Colonic mucosa (tissue), 4 donors: Measurements from ENCODE around the gene ANKRD53. TPM values are rescaled to one million over a fixed set of nuclear protein-coding genes. Genes with fewer than 3 reads are reported as not detected.

Source experiments
- DNase-seq: peaks from one replicate; pipeline ENCODE4 v3.0.0-alpha.2; 2020
- H3K27ac ChIP-seq: fragments of 200-600 bp; one replicate; pipeline ENCODE4 v1.8.0; 2021
- H3K27me3 ChIP-seq: fragments of 200-600 bp; one replicate; pipeline ENCODE4 v1.8.0; 2021
- H3K36me3 ChIP-seq: fragments of 200-600 bp; one replicate; pipeline ENCODE4 v1.8.0; 2021
- H3K4me1 ChIP-seq: fragments of 200-600 bp; one replicate; pipeline ENCODE4 v1.8.0; 2021; ENCODE audit warnings: mild to moderate bottlenecking
- H3K4me3 ChIP-seq: fragments of 200-600 bp; one replicate; pipeline ENCODE4 v1.8.0; 2021
- H3K9ac ChIP-seq, 2 donors: one replicate each; pipeline ENCODE4 v1.7.0; 2013; ENCODE audit warnings: control low read depth in 2 of 2, low read depth in 2 of 2, low read length in 2 of 2
- H3K9me3 ChIP-seq: fragments of 200-600 bp; one replicate; pipeline ENCODE4 v1.8.0; 2021
- intact Hi-C: fragments of 100-400 bp; cut with DNase I; formaldehyde crosslinking; loops from one replicate; pipeline ENCODE4 v1.14.1; 2022
- total RNA-seq, 2 donors: library from RNA; stranded (reverse); fragmentation: NEBNext Ultra II Directional in 1 of 2; extraction: Animal tissue kit (Norgen Biotek cat#: 25700) in 1 of 2; gene quantifications; one replicate each; pipeline ENCODE4 v1.2.1, GENCODE V29; 2021
- TF ChIP-seq, protein P1 (sequence below): fragments of 200-600 bp; IDR thresholded peaks from one replicate; pipeline ENCODE4 v1.8.0; 2022; ENCODE audit warnings: antibody characterized with exemption, mild to moderate bottlenecking
- donor health status: healthy.
- donor health status: DM: no; HTN: no; CAD: no.
- donor health status: DM: no; HTN: no; CAD: no.

Gene ANKRD53
- total RNA-seq, 2 donors from 2014 or later = 0.40 TPM; not detected in 1

DNA sequence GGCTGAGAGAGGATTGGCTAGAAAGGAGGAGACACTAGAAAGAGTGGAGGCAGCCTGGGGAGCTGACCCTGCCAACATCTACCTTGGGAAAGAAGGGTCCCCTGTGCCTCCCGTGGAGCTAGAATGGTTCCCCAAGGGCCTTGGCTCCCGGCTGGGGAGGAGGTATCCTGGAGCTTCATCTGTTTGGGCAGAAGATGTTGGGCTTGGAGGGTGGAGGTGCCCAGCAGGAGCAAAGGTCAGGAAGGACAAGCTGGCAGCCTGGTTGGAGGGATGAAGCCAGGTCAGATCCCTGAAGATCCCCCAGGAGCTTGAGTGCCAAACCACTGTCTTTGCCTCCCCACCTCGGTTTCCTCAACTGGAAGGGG lies 39.9 kb upstream of the ANKRD53 start:
- no peaks in the 10 kb centered on the region for H3K9me3 ChIP-seq
- H3K9ac ChIP-seq = no peak overlapping the region
- H3K36me3 ChIP-seq = no peaks in the 10 kb centered on the region
- intact Hi-C loops = no loop called here
- no peak for DNase-seq
- no peak overlapping the region for H3K27ac ChIP-seq
- H3K4me1 ChIP-seq = no peaks in the 10 kb centered on the region
- no peaks in the 10 kb centered on the region for H3K27me3 ChIP-seq
- no peak overlapping the region for H3K4me3 ChIP-seq
- TF ChIP-seq, protein P1, sequence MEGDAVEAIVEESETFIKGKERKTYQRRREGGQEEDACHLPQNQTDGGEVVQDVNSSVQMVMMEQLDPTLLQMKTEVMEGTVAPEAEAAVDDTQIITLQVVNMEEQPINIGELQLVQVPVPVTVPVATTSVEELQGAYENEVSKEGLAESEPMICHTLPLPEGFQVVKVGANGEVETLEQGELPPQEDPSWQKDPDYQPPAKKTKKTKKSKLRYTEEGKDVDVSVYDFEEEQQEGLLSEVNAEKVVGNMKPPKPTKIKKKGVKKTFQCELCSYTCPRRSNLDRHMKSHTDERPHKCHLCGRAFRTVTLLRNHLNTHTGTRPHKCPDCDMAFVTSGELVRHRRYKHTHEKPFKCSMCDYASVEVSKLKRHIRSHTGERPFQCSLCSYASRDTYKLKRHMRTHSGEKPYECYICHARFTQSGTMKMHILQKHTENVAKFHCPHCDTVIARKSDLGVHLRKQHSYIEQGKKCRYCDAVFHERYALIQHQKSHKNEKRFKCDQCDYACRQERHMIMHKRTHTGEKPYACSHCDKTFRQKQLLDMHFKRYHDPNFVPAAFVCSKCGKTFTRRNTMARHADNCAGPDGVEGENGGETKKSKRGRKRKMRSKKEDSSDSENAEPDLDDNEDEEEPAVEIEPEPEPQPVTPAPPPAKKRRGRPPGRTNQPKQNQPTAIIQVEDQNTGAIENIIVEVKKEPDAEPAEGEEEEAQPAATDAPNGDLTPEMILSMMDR = no peak

DNA sequence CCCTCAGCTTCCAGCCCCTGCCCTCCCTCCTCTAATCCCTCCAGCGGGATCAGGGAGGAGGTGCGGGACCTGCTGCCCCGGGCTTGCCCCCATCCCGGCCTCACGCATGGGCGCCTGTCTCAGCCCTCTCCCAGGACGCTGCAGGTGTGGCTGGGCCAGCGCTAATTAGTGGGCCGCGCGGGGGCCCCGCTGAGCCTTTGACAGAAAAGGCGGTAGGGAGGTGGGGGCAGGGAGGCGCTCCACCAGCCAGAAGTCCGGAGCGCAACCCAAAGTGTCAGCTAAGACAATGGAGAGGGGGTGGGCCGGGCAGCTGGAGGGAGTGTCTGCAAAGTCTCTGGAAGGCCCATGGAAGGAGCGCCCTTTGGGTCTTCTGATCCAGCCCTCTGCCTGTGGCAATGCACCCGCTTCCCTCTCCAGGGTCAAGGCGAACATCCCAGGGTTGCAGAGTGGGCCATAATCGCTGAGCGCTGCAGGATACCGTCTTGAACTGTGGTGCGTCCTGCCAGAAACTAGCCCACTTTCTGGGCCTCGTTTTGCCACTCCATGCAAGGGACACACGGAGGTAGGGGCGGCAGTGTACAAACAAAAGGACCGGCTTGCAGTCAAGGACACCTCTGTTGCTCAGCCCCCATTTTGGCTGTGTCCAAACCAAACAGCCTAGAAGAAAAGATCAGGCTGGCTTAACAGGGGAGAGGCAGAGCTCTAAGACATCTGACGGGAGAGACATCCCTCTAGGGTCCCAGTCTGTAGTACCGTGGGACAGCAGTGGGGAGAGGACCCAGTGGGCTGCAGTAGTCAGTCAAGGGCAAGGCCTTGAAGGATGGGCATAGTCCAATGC lies 39.2 kb upstream of the ANKRD53 start:
- no peaks in the 10 kb centered on the region for H3K9me3 ChIP-seq
- intact Hi-C loops = no loop called here
- H3K9ac ChIP-seq = no peak overlapping the region
- TF ChIP-seq, protein P1 = no peak
- H3K27me3 ChIP-seq = no peaks in the 10 kb centered on the region
- no peak overlapping the region for H3K27ac ChIP-seq
- no peak for DNase-seq
- H3K4me3 ChIP-seq = no peak overlapping the region
- H3K4me1 ChIP-seq = no peaks in the 10 kb centered on the region
- H3K36me3 ChIP-seq = no peaks in the 10 kb centered on the region

DNA sequence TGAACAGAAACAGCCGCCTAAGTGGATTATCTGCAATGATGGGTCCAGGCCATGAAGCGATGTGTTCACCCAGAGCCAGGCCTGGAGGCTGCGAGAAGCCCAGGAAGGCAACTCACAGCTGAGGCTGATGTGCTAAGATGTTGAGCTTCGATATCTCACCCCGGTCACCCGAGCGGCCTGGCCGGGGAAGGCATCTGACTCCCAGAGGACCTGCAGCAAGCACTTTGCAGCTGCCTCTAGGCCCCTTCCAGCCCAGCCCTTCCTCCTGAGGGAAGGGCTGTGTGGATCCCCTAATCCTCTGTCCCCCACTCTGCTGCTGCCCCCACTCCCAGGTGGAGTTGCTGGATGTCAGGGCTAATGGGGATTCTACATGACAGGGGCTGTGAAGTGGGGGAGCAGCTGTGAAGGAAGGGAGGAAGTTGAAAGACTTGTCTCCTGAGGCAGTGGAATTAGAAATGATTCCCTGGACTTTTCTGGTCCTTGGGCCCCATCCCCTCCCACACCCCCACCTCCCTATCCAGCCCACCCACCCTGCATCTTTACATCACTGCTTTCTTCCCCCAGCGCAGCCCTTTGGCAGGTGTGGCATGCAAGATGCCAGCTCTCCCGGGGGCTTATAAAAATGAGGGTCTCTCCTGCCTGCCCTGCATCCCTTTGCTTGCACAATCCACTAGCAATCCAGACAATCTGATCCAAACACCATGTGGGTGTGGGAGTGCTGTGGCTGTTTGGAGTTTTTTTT lies 38.4 kb upstream of the ANKRD53 start:
- H3K9me3 ChIP-seq = no peaks in the 10 kb centered on the region
- TF ChIP-seq, protein P1 = no peak
- intact Hi-C loops = no loop called here
- H3K4me1 ChIP-seq = no peaks in the 10 kb centered on the region
- no peak overlapping the region for H3K9ac ChIP-seq
- H3K27ac ChIP-seq = no peak overlapping the region
- DNase-seq = no peak
- no peaks in the 10 kb centered on the region for H3K27me3 ChIP-seq
- no peaks in the 10 kb centered on the region for H3K36me3 ChIP-seq
- no peak overlapping the region for H3K4me3 ChIP-seq

DNA sequence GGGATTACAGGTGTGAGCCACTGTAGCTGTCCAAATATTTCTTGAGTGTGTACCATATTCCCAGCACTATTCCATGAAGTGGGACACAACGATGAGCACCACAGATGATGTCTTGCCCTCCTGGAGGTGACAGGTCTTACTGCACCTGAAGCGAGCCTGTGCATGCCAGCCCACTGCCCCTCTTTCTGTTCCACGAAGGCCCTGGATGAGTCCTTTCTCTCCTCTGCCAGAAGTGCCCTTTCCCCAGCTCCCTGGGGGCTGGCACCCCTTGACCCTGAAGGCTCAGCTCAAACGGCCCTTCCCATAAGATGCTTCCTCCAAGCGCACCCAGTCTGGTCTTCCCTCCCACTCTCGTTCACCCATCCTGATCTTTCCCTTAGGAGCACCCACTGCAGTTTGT lies 37.2 kb upstream of the ANKRD53 start:
- Histone ChIP-seq H3K9ac (no peak overlapping the region), H3K9me3 (no peaks in the 10 kb centered on the region), H3K4me1 (no peaks in the 10 kb centered on the region), H3K27me3 (no peaks in the 10 kb centered on the region), H3K27ac (no peak overlapping the region), H3K36me3 (no peaks in the 10 kb centered on the region), H3K4me3 (no peak overlapping the region)
- TF ChIP-seq, protein P1 = no peak
- DNase-seq = no peak
- intact Hi-C loops = no loop called here

DNA sequence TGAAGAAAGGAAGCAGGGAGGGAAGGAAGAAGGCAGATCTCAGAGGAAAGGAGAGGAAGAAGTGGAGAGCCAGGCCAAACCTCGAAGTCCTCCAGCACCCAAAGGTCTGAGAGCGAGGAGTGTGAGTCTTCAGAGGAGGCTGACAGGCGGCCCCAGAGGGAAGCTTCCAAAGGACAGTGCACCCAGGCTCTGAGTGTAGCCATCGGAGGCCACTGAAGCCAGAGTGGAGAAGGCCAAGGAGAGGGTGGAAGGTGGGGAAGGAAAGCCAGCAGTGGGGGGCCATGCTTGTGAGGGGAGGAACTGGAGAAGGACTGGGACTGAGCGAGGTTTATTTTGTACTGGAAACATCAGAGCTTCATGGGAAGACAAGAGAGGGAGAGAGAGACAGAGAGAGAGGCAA lies 36.7 kb upstream of the ANKRD53 start:
- Histone ChIP-seq H3K27ac (no peak overlapping the region), H3K36me3 (no peaks in the 10 kb centered on the region), H3K27me3 (no peaks in the 10 kb centered on the region), H3K9me3 (no peaks in the 10 kb centered on the region), H3K9ac (no peak overlapping the region), H3K4me1 (no peaks in the 10 kb centered on the region), H3K4me3 (no peak overlapping the region)
- intact Hi-C loops = no loop called here
- no peak for DNase-seq
- TF ChIP-seq, protein P1 = no peak
